ENCODE results near the gene NRCAM.
"Not testable (repeated sequence)": the region's sequence is repeated elsewhere in the genome, so short reads cannot be mapped to it uniquely, and the experiment has no call there.

NRCAM gene

GRCh38 chr7:108455998-108456677, at the start of gene NRCAM:
NRCAM (minus strand) TSS chr7:108456436; CDS start chr7:108240064, 216,372 bp downstream.
- DNase-seq = no peak

DNA sequence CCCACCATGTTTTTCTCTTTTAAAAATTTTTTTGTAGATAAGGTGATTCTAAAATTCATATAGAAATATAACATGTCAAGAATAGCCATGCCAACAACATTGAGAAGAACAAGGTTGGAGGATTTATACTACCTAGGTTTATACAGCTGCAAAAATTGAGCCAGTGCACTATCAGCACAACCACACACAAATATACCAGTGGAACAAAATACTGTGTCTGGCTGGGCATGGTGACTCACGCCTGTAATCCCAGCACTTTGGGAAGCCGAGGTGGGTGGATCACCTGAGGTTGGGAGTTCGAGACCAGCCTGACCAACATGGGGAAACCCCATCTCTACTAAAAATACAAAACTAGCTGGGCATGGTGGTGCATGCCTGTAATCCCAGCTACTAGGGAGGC, 48.3 kb upstream of the NRCAM start:
- DNase-seq = not testable (repeated sequence)

GRCh38 chr7:108503112-108504026, 47.1 kb upstream of the NRCAM start:
- no peak for DNase-seq

DNA sequence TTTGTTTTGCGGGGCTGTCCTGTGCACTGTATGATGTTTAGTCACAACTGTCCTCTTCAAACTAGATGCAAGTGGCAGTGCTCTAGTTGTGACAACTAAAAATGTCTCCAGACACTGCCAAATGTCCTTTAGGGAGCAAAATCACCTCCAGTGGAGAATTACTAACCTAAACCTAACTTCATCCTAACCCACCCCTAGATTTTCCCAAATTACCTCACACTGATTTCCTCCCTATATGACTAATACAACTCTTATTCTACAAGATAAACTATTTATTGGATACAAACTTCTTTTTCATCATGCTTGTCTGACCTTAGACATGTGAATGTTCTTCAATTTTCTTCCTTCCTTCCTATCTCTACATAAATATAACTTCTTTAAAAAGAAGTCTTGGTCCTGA, 43.3 kb upstream of the NRCAM start:
- DNase-seq = no peak

DNA sequence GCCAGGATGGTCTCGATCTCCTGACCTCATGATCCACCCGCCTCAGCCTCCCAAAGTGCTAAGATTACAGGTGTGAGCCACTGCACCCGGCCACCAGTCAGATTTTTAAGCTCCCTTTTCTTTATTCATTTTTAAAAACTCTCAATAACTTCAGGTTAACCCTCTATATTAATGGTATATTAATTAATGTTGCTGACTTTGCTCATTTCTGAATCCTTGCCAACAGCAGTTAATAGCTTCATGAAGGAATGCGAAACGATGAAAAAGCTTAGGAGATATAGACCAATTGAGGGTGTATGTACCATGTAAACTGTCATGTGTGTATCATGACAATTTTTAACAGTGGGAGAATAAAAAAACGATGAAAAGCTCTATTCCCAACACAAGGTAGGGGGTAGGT, 42.2 kb upstream of the NRCAM start:
- no peak for DNase-seq

- DNase-seq = no peak
Observed at GRCh38 chr7:108497082-108497725, 41.0 kb upstream of the NRCAM start.

- DNase-seq = no peak
Observed at GRCh38 chr7:108492742-108493141, 36.5 kb upstream of the NRCAM start.

GRCh38 chr7:108488768-108489538, 32.7 kb upstream of the NRCAM start:
- no peak for DNase-seq

DNA sequence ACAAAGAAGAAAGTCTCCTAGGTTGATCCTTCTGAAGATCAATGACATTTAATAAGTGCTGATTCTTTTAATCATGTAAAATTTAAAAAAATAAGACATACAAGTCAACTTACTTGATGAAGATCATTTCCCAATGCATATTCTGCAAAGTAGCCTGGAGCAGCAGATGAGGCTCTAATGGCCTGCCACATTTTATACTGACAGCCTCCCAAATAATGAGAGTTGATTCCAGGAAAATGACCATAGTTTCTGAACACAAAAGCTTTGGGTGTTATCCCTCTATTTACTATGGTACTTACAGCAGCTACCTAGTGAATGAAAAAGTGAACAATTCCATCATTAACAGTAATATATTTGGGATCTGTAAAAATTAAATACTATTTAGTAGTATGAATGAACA, 31.4 kb upstream of the NRCAM start:
- DNase-seq = no peak

DNA sequence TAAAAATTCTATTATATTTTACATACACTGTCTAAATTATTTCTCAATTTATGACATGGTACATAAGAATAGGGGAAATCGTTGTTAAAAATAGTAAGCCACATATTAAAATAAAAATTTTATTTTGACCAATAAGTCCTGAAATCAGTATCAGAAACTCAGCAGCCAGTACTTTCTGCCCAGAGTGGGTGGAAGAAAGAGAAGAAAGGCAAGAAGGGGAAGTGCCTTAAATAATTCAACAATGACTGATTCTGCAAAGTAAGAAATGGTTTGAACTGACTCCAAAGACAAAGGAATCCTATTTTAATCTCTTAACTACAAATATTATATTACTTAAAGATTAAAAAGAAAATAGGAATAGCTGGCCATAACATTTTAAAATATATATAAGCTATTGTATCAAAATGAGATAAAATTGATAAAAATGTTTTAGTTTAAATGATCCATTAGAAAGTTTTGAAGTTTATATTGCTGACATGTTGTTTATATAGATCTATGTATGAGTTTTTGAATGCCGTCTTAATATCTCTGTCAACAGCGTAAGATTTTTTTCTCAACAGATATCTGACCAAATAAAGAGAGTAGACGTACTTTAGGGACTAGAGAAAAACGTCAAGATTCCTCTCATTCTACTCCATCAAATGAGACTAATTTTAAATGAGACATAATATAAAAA, 30.2 kb upstream of the NRCAM start:
- DNase-seq = no peak

GRCh38 chr7:108484137-108484536, 27.9 kb upstream of the NRCAM start:
- DNase-seq = no peak

- no peak for DNase-seq
Observed at GRCh38 chr7:108480311-108480710, 24.1 kb upstream of the NRCAM start.

DNA sequence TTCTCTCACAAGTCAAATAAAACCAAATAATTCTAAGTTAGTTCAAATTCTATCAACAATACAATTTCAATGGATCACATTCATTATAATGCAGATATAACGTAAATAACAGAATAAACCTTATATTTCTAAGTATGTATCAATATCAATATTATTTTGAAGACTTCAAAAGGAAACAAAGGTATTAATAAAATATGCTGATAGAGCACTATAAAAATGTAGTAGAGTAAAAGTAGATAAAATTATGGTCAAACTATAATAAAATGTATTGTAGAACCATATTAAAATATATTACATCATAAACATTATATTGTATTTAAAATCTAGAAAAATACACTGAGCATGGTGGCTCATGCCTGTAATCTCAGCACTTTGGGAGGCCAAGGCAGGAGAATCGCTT, 23.5 kb upstream of the NRCAM start:
- DNase-seq = no peak

- DNase-seq = no peak
Observed at GRCh38 chr7:108479118-108479517, 22.9 kb upstream of the NRCAM start.

DNA sequence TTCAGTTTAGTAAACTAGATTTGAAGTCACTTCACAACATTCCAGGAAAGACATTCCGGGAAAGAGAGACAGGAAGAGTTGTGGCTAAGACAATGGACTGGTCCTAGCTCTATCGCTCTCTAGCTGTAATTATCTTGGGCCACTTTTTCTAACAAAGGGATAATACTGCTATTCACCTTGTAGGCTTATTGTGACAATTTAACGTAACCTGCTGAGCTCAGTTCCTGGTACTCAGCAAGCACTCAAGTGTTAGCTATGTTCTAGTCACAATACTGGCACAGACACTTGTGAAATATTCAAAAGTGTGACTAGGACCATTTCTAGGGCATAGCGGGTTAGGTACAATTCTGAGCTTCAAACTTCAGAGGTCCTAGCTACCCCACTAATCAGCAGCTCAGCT, 12.0 kb upstream of the NRCAM start:
- DNase-seq = no peak

- no peak for DNase-seq
Observed at GRCh38 chr7:108467391-108467790, 11.2 kb upstream of the NRCAM start.

DNA sequence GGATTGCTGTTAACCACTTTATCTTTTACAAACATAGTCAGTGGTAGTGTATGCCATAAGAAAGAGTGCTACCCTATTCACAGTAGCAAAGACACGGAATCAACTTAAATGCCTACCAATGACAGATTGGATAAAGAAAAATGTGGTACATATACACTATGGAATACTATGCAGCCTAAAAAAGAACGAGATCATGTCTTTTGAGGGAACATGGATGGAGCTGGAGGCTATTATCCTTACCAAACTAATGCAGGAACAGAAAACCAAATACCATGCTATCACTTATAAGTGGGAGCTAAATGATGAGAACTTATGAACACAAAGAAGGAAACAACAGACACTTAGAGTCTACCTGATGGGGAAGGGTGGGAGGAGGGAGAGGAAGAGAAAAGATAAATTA, 10.1 kb upstream of the NRCAM start:
- DNase-seq = not testable (repeated sequence)

- DNase-seq = no peak
Observed at GRCh38 chr7:108464743-108465142, 8.5 kb upstream of the NRCAM start.

DNA sequence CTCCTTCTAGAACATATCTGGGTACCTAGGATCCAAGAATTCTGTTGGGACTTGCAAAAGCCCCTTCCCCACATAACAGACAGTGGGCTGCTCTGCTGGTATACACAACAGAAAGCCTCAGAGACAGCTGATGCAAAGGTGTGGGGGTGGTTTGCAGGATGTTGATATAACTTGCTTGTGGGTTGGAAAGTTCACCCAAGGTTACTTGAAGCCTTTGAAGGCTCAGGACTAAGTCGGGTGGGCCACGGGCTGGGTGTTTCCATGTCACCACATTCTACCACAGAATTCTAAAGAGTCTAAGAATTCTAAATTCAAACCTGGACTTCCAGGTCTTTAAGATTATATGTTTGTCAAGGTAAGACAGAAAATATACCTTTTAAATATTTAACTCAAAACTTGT, 7.4 kb upstream of the NRCAM start:
- DNase-seq = no peak

DNA sequence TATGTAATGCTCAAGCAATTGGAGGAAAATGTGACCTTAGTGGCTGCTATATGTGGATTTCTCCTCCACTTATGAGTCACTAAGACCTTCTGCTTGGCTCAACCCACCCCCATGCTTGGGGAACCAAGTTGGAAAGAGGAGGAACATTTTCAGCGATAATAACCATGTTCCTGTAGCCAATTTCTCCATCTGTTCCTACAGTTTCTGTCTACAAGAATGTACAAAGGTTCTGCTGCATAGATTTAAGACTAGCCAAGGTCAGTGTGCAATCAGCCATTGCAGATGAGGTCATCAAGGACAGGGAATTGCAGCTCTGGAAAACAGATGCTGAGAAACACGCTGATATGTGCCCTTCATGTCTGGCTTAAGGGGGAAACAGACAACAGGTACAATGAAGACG, 5.6 kb upstream of the NRCAM start:
- no peak for DNase-seq

- DNase-seq = no peak
Observed at GRCh38 chr7:108460964-108461363, 4.7 kb upstream of the NRCAM start.

GRCh38 chr7:108459922-108460551, 3.8 kb upstream of the NRCAM start:
- no peak for DNase-seq

All from GOT3 (cell line).